Stimulated activated CD4-positive, alpha-beta T cell treated with anti-CD3 and anti-CD28 coated beads, TNF-alpha, amount 100 ng/mL, for 1 hour (primary cell): ENCODE data around the gene MCTS1.
A peak's percentile ranks its signal among the peaks of the same experiment; 100 is the strongest.
"Not testable (repeated sequence)": the region's sequence is repeated elsewhere in the genome, so short reads cannot be mapped to it uniquely, and the experiment has no call there.

Source experiments
- DNase-seq, 3 donors: peaks; one replicate each; pipeline ENCODE4 v3.0.0-alpha.2; 2020; ENCODE audit warnings: low read depth in 3 of 3, low spot score in 1 of 3

The MCTS1 gene

DNA sequence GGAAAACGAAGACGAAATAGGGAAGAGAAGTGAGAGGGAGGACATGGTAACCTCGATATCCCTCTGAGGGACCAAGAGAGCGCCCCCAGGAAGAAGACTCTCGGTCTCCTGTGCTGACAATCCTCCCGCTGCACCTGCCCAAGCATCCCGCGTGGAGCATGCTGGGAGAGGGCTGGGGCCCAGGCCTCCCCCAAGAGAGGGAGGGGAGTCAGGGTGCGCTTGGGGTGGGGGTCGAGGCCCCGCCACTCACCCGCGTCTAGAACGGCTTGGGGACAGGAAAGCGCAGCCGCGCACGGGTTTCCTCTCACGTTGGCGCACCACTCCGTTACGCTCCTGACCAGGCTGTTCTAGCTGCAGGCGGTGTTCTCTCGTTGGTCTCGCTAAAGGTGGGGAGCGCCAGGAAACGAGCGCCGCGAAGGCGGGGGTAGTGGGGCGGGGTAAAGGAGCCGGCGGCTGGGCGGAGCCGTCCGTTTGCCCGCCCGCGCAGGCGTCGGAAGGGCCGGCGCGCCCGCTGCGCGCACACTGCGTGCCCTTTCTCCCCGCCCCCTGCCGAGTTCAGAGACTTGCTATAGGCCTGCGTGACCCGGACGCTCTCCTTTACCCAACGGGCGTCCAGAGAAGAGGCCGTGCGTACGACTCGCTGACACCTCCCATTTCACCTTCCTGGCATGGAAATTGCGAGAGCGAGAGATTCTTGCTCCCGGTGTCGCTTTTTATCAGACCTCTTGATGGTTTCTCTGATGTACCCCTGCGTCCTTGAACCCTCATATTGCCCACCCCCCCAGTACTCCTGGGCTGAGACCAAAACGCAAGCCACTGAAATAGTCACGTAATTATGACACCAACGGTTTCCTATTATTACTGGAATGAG, 26.0 kb downstream of the MCTS1 start, which contains the start of gene C1GALT1C1:
TSS of gene C1GALT1C1 (minus strand) at position 388 of the 871 bp plus-strand sequence. CDS start 2,888 bp downstream, outside the sequence.
- DNase-seq = peak; percentile 66 to 80 (median 78)

DNA sequence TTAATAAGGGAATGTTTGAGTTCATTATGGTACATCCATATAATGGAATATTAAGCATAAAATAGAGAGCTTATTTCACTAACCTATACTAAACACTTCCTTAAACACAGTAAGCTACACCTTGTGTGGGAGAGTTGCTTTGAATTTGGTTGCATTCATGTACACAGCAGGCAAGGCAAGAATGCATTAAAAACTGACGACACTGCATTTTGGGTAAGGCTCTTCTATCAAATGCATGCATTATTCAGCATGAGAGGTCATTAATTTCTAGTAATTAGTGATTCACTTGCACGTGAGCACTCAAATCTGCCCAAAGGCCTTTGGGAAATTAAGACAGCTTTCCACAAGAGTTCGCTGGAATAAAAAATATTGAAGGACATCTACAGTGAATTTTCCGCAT, 34.7 kb downstream of the MCTS1 start:
- no peak for DNase-seq

DNA sequence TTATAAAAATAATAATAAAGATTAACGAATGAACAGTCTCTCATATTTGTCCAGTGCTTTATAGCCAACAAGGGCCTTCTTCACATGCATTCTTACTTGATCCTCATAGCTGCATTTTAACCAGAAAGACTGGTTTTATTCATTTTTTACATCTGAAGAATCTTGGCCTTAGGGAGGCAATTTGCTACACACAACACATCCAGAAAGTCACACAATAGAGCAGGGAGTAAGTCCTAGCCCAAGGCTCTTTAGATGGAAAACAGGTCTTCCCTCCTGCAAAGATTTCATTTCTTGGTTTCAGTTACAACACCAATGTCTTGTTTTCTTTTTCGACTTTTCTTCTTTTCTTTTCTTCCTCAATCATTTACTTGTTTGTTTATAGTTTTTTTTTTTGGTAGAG, 39.0 kb downstream of the MCTS1 start:
- DNase-seq = no peak

DNA sequence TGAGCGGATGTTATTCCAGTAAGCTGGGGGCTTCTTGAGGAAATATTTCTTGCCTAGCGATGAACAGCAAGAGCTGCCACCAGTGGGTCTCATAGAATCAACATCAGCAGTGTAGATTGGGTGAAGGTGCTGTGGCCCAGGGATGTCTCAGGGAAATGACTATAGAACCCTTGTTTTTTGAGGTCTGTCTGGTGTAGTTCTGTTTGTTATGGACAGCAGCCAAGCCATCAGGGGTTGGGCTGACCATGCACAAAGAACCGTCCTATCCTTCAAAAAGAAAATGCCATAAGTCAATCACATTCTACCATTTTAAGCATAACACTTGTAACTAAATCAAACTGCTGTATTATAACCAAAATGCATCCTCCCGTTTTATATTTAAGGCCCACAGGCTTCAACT, 43.2 kb downstream of the MCTS1 start:
- DNase-seq = no peak

DNA sequence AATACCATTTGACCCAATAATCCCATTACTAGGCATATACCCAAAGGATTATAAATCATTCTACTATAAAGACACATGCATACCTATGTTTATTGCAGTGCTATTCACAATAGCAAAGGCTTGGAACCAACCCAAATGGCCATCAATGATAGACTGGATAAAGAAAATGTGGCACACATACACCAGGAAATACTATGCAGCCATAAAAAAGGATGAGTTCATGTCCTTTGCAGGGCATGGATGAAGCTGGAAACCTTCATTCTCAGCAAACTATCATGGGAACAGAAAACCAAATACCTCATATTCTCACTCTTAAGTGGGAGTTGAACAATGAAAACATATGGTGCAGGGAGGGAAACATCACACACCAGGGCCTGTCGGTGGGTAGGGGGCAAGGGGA, 48.4 kb downstream of the MCTS1 start:
- DNase-seq = not testable (repeated sequence)

DNA sequence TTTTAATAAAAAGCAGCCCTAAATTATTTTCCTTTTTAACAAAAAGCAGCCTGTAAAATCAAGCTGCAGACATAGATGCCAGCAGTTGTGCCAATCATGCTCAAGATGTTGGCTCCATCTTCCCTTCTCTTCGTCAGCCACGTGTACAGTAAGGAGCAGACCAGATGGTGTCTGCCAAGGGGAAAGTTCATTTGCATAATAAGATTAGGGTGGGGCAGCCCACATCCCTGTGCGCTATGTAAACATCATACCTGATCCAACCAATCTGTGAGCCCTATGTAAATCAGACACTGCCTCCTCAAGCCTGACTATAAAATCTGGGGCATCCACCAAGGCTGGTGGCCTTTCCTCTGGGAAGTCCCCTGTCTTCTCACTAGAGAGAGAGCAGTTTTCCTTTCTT, 49.1 kb downstream of the MCTS1 start:
- no peak for DNase-seq

DNA sequence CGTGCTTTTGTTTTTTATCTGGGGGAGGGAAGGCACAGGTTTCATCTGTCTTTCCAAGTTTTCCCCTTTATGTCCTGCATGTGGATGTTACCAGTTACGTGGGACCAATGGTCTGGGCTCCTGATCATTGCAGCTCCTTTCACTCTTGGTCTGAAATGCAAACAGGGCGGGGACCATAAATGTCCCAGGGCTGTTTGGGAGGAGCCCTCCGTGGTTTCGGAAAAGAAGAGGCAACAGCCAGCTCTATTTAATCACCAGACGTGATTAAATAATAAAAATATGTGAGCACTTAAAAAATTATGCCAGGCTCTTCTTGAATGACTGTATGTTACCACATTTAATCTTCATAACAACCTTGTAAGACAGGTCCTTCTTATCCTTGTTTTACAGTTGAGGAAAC, 56.7 kb downstream of the MCTS1 start:
- no peak for DNase-seq
